RWPE1 (cell line): Measurements from ENCODE around the gene TUG1.

ENCODE experiments used
- CTCF ChIA-PET: fragments of 350-600 bp; sonication (Branson Sonifier 250); formaldehyde crosslinking; extraction: SDS; loops from one replicate; lab custom pipeline; 2021; lab: Yijun Ruan, JAX
- POLR2A ChIA-PET: fragments of 400-600 bp; formaldehyde crosslinking; extraction: SDS; loops from one replicate; lab custom pipeline; 2020; ENCODE audit warnings: antibody characterized with exemption; ENCODE audit not compliant: low non-redundant PET; lab: Yijun Ruan, JAX
- DNase-seq: peaks from one replicate; pipeline ENCODE4 v3.0.0; 2012; ENCODE audit warnings: low spot score
- H3K27ac ChIP-seq: fragments of 450-650 bp; 2 replicates; pipeline ENCODE4 v1.5.1; 2017
- CTCF ChIP-seq: fragments of 450-650 bp; conservative IDR thresholded peaks from 2 replicates; pipeline ENCODE4 v1.5.1; 2017; ENCODE audit warnings: low read depth, mild to moderate bottlenecking

Gene TUG1

GRCh38 chr22:30932661-30933060 lies 36.4 kb upstream of the TUG1 start:
- no peak for DNase-seq
- CTCF ChIA-PET, result no interaction called here
- POLR2A ChIA-PET, result no interaction called here
- no peak for TF ChIP-seq CTCF
- H3K27ac ChIP-seq, result no peak overlapping the region

- no peak for TF ChIP-seq CTCF
- no peak overlapping the region for H3K27ac ChIP-seq
- DNase-seq, result no peak
- POLR2A ChIA-PET, result no interaction called here
- CTCF ChIA-PET, result no interaction called here
Observed at GRCh38 chr22:30933457-30933856, 35.6 kb upstream of the TUG1 start.

- ChIA-PET POLR2A (no interaction called here), CTCF (interaction anchor here (0.6 kb wide), 1 partner anchor 14 kb away, joined by 8 read pairs; no protein-coding TSS in a partner anchor)
- TF ChIP-seq CTCF, result no peak
- no peak overlapping the region for H3K27ac ChIP-seq
- DNase-seq, result no peak
Observed at GRCh38 chr22:30934053-30934452, 35.0 kb upstream of the TUG1 start.

- CTCF ChIA-PET, result interaction anchor here (0.6 to 0.9 kb wide), 4 partner anchors 15 to 54 kb away, joined by 3 to 5 read pairs (median 4); no protein-coding TSS in a partner anchor
- TF ChIP-seq CTCF, result no peak
- POLR2A ChIA-PET, result no interaction called here
- no peak overlapping the region for H3K27ac ChIP-seq
- no peak for DNase-seq
Observed at GRCh38 chr22:30940685-30941362, 28.2 kb upstream of the TUG1 start.

- TF ChIP-seq CTCF, result no peak
- POLR2A ChIA-PET, result no interaction called here
- no peak for DNase-seq
- CTCF ChIA-PET, result no interaction called here
- no peak overlapping the region for H3K27ac ChIP-seq
Observed at GRCh38 chr22:30941363-30941740, 27.7 kb upstream of the TUG1 start.

- TF ChIP-seq CTCF, result no peak
- ChIA-PET CTCF (no interaction called here), POLR2A (no interaction called here)
- H3K27ac ChIP-seq, result peak overlapping the region; percentile 13; the same call in 1 of the 2 replicates
- DNase-seq, result no peak
Observed at GRCh38 chr22:30943368-30943767, 25.7 kb upstream of the TUG1 start.
